ENCODE results near the gene GPR32. TPM values are rescaled to one million over a fixed set of nuclear protein-coding genes. Genes with fewer than 3 reads are reported as not detected.

Gene GPR32
- total and polyA plus RNA-seq, 10 donors, result not detected

GRCh38 chr19:50794074-50794875 is 24.0 kb downstream of the GPR32 start:
- Histone ChIP-seq H3K27me3 (replicated peaks in 1 of 7) (peaks cover 0 to 5% (median 0%) of the 10 kb centered on the region in 7 donors), H3K36me3 (peaks cover 0 to 44% (median 28%) of the 10 kb centered on the region in 6 donors), H3K4me1 (peaks cover 0 to 13% (median 4%) of the 10 kb centered on the region in 6 donors), H3K9me3 (no peaks in the 10 kb centered on the region), H3K4me3 (no peak overlapping the region), H3K27ac (no peak overlapping the region)
- TF ChIP-seq POLR2AphosphoS5 (IDR thresholded peaks at IDR 0.05) (peak; percentile 4 to 26 (median 18)), POLR2A (IDR thresholded peaks at IDR 0.05) (no peak)
- intact Hi-C loops (cut with DNase I; ENCODE audit: low total_unique reads), result no loop called here
- 27 to 41% (median 34%) methylated on average over 16 of the region's 16 CpGs for WGBS, 5 donors
- no peak for DNase-seq

GRCh38 chr19:50794876-50795663 is 24.8 kb downstream of the GPR32 start:
- Histone ChIP-seq H3K9me3 (no peaks in the 10 kb centered on the region), H3K36me3 (peaks cover 0 to 52% (median 31%) of the 10 kb centered on the region in 6 donors), H3K4me1 (peaks cover 0 to 16% (median 4%) of the 10 kb centered on the region in 6 donors), H3K4me3 (no peak overlapping the region), H3K27me3 (replicated peaks in 1 of 7) (peaks cover 0 to 5% (median 0%) of the 10 kb centered on the region in 7 donors), H3K27ac (no peak overlapping the region)
- no peak for DNase-seq
- WGBS, 5 donors, result 52 to 62% (median 59%) methylated on average over 14 to 18 of the region's 18 CpGs
- intact Hi-C loops (cut with DNase I; ENCODE audit: low total_unique reads), result no loop called here
- TF ChIP-seq CTCF (IDR thresholded peaks at IDR 0.05 in 8 of 11, conservative IDR thresholded peaks at IDR 0.05 in 3 of 11) (no peak), POLR2AphosphoS5 (IDR thresholded peaks at IDR 0.05) (peak in 1 of 3 donors; percentile 65)

GRCh38 chr19:50795664-50796073 is 25.4 kb downstream of the GPR32 start:
- peaks cover 0 to 16% (median 4%) of the 10 kb centered on the region in 6 donors for H3K4me1 ChIP-seq
- WGBS, 5 donors, result 75 to 100% (median 94%) methylated on average over 3 to 4 of the region's 4 CpGs
- intact Hi-C loops (cut with DNase I; ENCODE audit: low total_unique reads), result no loop called here
- H3K27me3 ChIP-seq (replicated peaks in 1 of 7), result peaks cover 0 to 5% (median 0%) of the 10 kb centered on the region in 7 donors
- TF ChIP-seq POLR2AphosphoS5 (IDR thresholded peaks at IDR 0.05), result no peak
- TF ChIP-seq CTCF (IDR thresholded peaks at IDR 0.05 in 8 of 11, conservative IDR thresholded peaks at IDR 0.05 in 3 of 11), result no peak
- TF ChIP-seq POLR2A (IDR thresholded peaks at IDR 0.05), result no peak
- DNase-seq, result no peak
- H3K4me3 ChIP-seq, result no peak overlapping the region
- peaks cover 0 to 58% (median 32%) of the 10 kb centered on the region in 6 donors for H3K36me3 ChIP-seq
- no peaks in the 10 kb centered on the region for H3K9me3 ChIP-seq
- no peak overlapping the region for H3K27ac ChIP-seq

- Histone ChIP-seq H3K4me3 (no peak overlapping the region), H3K27me3 (replicated peaks in 1 of 7) (peaks cover 0 to 5% (median 0%) of the 10 kb centered on the region in 7 donors), H3K27ac (no peak overlapping the region), H3K9me3 (no peaks in the 10 kb centered on the region), H3K4me1 (peaks cover 0 to 16% (median 4%) of the 10 kb centered on the region in 6 donors), H3K36me3 (peaks cover 0 to 63% (median 37%) of the 10 kb centered on the region in 6 donors)
- intact Hi-C loops (cut with DNase I; ENCODE audit: low total_unique reads), result no loop called here
- 81 to 98% (median 88%) methylated on average over 6 to 9 of the region's 9 CpGs for WGBS, 5 donors
- no peak for DNase-seq
- no peak for TF ChIP-seq CTCF (IDR thresholded peaks at IDR 0.05 in 8 of 11, conservative IDR thresholded peaks at IDR 0.05 in 3 of 11)
- peak in 1 of 3 donors; percentile 21 for TF ChIP-seq POLR2AphosphoS5 (IDR thresholded peaks at IDR 0.05)
Observed at GRCh38 chr19:50796128-50796633, 25.9 kb downstream of the GPR32 start.

All from spleen (tissue), 11 donors.